ENCODE data around the gene ISG20. TPM values are rescaled to one million over a fixed set of nuclear protein-coding genes. Genes with fewer than 3 reads are reported as not detected.
A peak's percentile ranks its signal among the peaks of the same experiment; 100 is the strongest.
"Not testable (repeated sequence)": the region's sequence is repeated elsewhere in the genome, so short reads cannot be mapped to it uniquely, and the experiment has no call there.

Gene ISG20
- total RNA-seq, 1 donor from 2014 or later, result 17.3 TPM

DNA sequence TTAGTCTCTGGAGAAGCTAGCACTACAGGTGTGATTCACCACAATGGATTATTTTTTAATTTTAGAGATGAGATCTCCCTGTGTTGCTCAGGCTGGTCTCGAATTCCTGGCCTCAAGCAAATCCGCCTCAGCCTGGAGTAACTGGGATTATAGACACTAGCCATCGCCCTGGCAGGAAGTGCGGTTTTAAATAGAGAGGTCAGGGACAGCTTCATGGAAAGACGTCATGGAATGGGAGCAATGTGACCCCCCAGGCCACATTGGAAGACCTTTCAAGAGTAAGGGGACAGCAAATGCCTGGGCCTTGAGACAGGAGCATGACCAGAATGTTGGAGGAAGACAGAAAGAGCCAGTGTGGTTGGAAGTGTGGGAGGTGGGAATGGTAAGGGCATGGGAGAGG, 2.2 kb upstream of the ISG20 start:
- no peak overlapping the region for H3K4me3 ChIP-seq (ENCODE audit: low read depth, low read length)
- TF ChIP-seq CTCF (conservative IDR thresholded peaks at IDR 0.05; ENCODE audit: low read depth, low read length), result no peak
- no peak for DNase-seq (ENCODE audit: low read depth)

GRCh38 chr15:88637436-88637835, 1.4 kb upstream of the ISG20 start:
- TF ChIP-seq CTCF (conservative IDR thresholded peaks at IDR 0.05; ENCODE audit: low read depth, low read length), result no peak
- DNase-seq (ENCODE audit: low read depth), result no peak
- no peak overlapping the region for H3K4me3 ChIP-seq (ENCODE audit: low read depth, low read length)

DNA sequence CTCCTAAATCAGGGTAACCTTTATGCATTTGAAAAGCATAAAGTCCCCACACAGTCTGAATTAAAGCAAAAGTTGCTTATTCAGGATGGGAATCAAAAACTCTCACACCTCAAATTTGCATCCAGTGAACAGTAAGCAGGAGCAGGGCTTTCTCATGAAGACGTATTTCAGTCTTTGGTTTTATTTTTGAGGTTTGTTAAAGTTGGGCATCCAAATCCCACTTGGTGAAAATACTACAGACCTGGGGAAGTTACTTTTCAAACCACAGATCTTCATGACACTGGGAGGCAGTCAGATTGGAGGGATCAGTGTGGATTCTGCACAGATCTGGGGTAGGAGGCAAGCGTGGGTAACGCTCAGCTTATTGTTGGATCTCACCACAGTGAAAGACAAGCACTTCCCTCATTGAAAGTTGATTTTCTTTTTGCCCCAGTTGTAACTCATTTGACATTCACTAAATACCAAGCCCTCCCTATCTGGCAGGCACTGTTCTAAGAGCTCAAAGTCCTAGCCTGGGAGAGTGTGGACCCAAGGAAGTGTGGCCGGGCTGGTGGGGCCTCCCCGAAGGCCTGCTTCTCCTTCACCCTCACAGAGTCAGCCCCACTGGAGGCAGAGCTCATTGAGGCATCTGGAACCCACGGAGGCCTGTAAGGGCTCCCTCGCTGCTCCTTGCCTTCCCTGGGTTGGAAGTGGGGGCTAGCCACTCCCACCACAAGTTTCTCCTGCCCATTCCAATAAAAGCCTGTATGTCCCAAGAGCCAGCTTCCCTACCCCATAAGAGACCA, 783 bp upstream of the ISG20 start:
- no peak for TF ChIP-seq CTCF (conservative IDR thresholded peaks at IDR 0.05; ENCODE audit: low read depth, low read length)
- peak overlapping the region; percentile 40 for H3K4me3 ChIP-seq (ENCODE audit: low read depth, low read length)
- no peak for DNase-seq (ENCODE audit: low read depth)

DNA sequence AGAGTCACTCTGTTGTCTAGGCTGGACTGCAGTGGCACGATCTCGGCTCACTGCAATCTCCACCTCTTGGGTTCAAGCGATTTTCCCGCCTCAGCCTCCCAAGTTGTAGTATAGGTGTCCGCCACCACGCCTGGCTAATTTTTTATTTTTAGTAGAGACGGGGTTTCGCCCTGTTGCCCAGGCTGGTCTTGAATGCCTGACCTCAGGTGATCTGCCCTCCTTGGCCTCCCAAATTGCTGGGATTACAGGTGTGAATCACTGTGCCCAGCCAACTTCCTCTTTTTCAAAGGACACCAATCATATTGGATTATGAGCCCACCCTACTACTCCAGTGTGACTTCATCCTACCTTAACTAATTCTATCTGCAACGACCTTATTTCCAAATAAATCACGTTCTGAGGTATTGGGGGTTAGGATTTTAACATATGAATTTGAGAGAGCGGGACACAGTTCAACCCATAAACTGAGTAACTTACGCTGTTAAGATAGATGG, 3.2 kb downstream of the ISG20 start:
- H3K4me3 ChIP-seq (ENCODE audit: low read depth, low read length), result no peak overlapping the region
- TF ChIP-seq CTCF (conservative IDR thresholded peaks at IDR 0.05; ENCODE audit: low read depth, low read length), result no peak
- DNase-seq (ENCODE audit: low read depth), result no peak

- not testable (repeated sequence) for DNase-seq (ENCODE audit: low read depth); H3K4me3 ChIP-seq (ENCODE audit: low read depth, low read length)
Measured at GRCh38 chr15:88642514-88642913, 3.7 kb downstream of the ISG20 start.

DNA sequence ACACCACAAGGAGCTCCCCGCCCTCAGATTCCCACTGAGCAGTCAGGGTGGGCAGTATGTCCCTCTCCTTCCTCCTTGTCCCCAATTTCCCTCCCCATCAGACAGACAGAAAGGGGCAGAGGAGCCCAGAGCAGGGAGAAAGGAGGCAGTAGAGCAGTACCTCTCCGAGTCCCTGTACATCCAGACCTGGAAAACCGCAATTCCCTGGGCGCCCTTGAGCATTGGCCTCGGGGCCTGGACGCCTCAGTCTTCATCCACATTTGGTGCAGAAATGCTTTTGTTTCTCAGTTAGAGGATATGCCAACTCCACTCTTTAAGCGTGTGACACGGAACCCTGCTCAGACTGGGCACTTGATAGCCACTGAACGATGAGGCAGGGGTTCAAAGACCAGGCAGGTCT, 5.9 kb downstream of the ISG20 start:
- TF ChIP-seq CTCF (conservative IDR thresholded peaks at IDR 0.05; ENCODE audit: low read depth, low read length), result no peak
- DNase-seq (ENCODE audit: low read depth), result no peak
- no peak overlapping the region for H3K4me3 ChIP-seq (ENCODE audit: low read depth, low read length)

GRCh38 chr15:88645171-88646087, 6.6 kb downstream of the ISG20 start:
- DNase-seq (ENCODE audit: low read depth), result no peak
- TF ChIP-seq CTCF (conservative IDR thresholded peaks at IDR 0.05; ENCODE audit: low read depth, low read length), result no peak
- no peak overlapping the region for H3K4me3 ChIP-seq (ENCODE audit: low read depth, low read length)
